Trophoblast cell (in vitro differentiated cells and primary cell): Measurements from ENCODE around the gene PNPO.

Experiments used
- DNase-seq, 2 donors: peaks; one replicate each; pipeline ENCODE4 v3.0.0-alpha.2; 2016
- H2AFZ ChIP-seq: 2 replicates; pipeline ENCODE4 v1.6.1; 2013; ENCODE audit warnings: low read length, moderate library complexity, mild to moderate bottlenecking; ENCODE audit not compliant: insufficient read depth, poor library complexity
- H2AK5ac ChIP-seq: 2 replicates; pipeline ENCODE4 v1.6.1; 2013; ENCODE audit warnings: mild to moderate bottlenecking, low read length
- H2BK120ac ChIP-seq: 2 replicates; pipeline ENCODE4 v1.6.1; 2013; ENCODE audit warnings: low read length, mild to moderate bottlenecking, moderate library complexity; ENCODE audit not compliant: insufficient read depth, poor library complexity
- H2BK12ac ChIP-seq: 2 replicates; pipeline ENCODE4 v1.6.1; 2013; ENCODE audit warnings: mild to moderate bottlenecking, low read length, moderate library complexity
- H2BK5ac ChIP-seq: 2 replicates; pipeline ENCODE4 v1.6.1; 2013; ENCODE audit warnings: low read length, low read depth, moderate library complexity, mild to moderate bottlenecking; ENCODE audit not compliant: poor library complexity
- H3K14ac ChIP-seq: 2 replicates; pipeline ENCODE4 v1.6.1; 2013; ENCODE audit warnings: mild to moderate bottlenecking, low read length
- H3K18ac ChIP-seq: 2 replicates; pipeline ENCODE4 v1.6.1; 2013; ENCODE audit warnings: mild to moderate bottlenecking, low read length
- H3K23ac ChIP-seq: 2 replicates; pipeline ENCODE4 v1.6.1; 2013; ENCODE audit warnings: low read length
- H3K27ac ChIP-seq: 2 replicates; pipeline ENCODE4 v1.5.1; 2013; ENCODE audit warnings: low read depth, mild to moderate bottlenecking, inconsistent platforms, low read length, moderate library complexity
- H3K27me3 ChIP-seq: 2 replicates; pipeline ENCODE4 v1.6.1; 2013; ENCODE audit warnings: inconsistent platforms, mild to moderate bottlenecking, low read length, moderate library complexity; ENCODE audit not compliant: insufficient read depth
- H3K36me3 ChIP-seq, 2 experiments: 1 replicate in 1 of 2; 2 replicates in 1 of 2; pipeline ENCODE4 v1.6.1; 2013; ENCODE audit warnings: low read length in 2 of 2, mild to moderate bottlenecking in 2 of 2, moderate library complexity in 1 of 2; ENCODE audit not compliant: insufficient read depth in 2 of 2, control insufficient read depth in 1 of 2
- H3K4ac ChIP-seq: 2 replicates; pipeline ENCODE4 v1.6.1; 2013; ENCODE audit warnings: low read depth, mild to moderate bottlenecking, low read length, moderate library complexity
- H3K4me1 ChIP-seq, 2 experiments: 1 replicate in 1 of 2; 2 replicates in 1 of 2; pipeline ENCODE4 v1.6.1; 2013; ENCODE audit warnings: low read length in 2 of 2, mild to moderate bottlenecking in 2 of 2, moderate library complexity in 1 of 2; ENCODE audit not compliant: insufficient read depth in 2 of 2, control insufficient read depth in 1 of 2
- H3K4me2 ChIP-seq: 2 replicates; pipeline ENCODE4 v1.6.1; 2013; ENCODE audit warnings: inconsistent platforms, mild to moderate bottlenecking, low read length, moderate library complexity
- H3K4me3 ChIP-seq: 2 replicates; pipeline ENCODE4 v1.5.1; 2013; ENCODE audit warnings: mild to moderate bottlenecking, low read depth, low read length, inconsistent platforms
- H3K79me1 ChIP-seq: one replicate; pipeline ENCODE4 v1.6.1; 2013; ENCODE audit warnings: low read length
- H3K79me2 ChIP-seq: 2 replicates; pipeline ENCODE4 v1.6.1; 2013; ENCODE audit warnings: low read length, mild to moderate bottlenecking; ENCODE audit not compliant: control insufficient read depth, insufficient read depth, poor library complexity
- H3K9ac ChIP-seq: 2 replicates; pipeline ENCODE4 v1.6.1; 2013; ENCODE audit warnings: mild to moderate bottlenecking, low read length
- H3K9me3 ChIP-seq: 2 replicates; pipeline ENCODE4 v1.6.1; 2013; ENCODE audit warnings: low read depth, mild to moderate bottlenecking, control low read depth, inconsistent platforms, low read length; ENCODE audit not compliant: insufficient read depth
- H4K12ac ChIP-seq: 2 replicates; pipeline ENCODE4 v1.6.1; 2013; ENCODE audit warnings: low read depth, mild to moderate bottlenecking, low read length, moderate library complexity
- H4K8ac ChIP-seq: 2 replicates; pipeline ENCODE4 v1.6.1; 2013; ENCODE audit warnings: low read depth, mild to moderate bottlenecking, low read length, moderate library complexity
- H4K91ac ChIP-seq: one replicate; pipeline ENCODE4 v1.6.1; 2013; ENCODE audit warnings: low read depth, mild to moderate bottlenecking, low read length, moderate library complexity
- WGBS: extraction: QIAGEN DNeasy Blood & Tissue Kit; methylation state at CpG from one replicate; pipeline ENCODE4 v1.1.7; 2013; ENCODE audit warnings: missing lambda C conversion rate; ENCODE audit not compliant: insufficient read length, insufficient coverage; ENCODE audit errors: extremely low coverage; 5-methylcytosine and 5-hydroxymethylcytosine counted together

PNPO gene

DNA sequence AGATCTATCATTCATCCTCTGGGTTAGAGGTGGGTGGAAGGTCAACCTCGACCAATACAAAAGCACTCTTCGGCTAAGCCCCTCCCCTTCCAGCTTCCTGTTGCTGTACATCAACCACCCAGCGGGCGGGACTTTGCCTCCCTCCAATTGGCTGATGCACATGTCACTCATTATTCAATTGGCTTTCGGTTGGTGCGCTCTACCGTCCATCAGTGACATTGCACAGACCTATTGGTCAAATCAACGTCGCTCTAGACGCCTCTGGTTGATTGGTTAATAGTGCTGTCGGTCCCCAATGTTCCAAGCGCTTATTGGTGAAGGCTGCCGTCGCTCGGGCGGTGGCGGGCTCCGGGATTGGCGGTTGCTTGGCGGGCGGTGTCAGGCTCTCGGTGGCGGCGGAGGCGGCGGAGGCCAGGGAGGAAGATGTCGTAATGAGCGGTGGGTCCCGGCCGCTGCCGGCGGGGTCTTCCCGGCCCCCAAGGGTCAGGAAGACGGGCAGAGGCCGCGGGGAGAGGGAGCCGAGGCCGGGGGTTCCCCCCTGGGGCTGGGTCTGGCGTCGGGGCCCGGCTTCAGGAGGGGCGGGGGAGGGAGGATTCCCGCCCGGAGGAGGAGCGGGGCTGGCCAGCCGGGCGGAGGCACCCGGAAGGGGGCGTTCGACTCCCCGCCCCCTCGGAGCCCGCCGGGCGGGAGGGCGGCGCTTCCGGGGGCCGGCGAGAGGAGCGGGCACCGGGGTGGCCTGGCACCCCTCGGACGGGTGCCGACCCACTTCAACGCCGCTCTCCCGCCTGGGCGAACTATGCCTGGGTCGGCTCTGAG is 45.3 kb upstream of the PNPO start, which contains the start of gene SP2:
SP2 (plus strand) TSS at position 381 of the 816 bp plus-strand sequence; CDS start at position 432, 51 bp downstream.
- no peaks in the 10 kb centered on the region for H3K9me3 ChIP-seq
- H3K36me3 ChIP-seq = no peaks in the 10 kb centered on the region
- H3K4me3 ChIP-seq = peak within 1 kb of the TSS; percentile 99
- peak within 1 kb of the TSS; percentile 94 for H3K4ac ChIP-seq
- H3K14ac ChIP-seq = peak within 1 kb of the TSS; percentile 98
- H4K12ac ChIP-seq = peak within 1 kb of the TSS; percentile 93
- no CpG with 5 or more reads among the region's 70 CpGs for WGBS
- H3K4me1 ChIP-seq = peaks cover 0 to 3% of the 10 kb centered on the region in 2 experiments
- H4K8ac ChIP-seq = peak within 1 kb of the TSS; percentile 98
- no peaks in the 10 kb centered on the region for H3K27me3 ChIP-seq
- peak; percentile 100 for DNase-seq
- H3K79me1 ChIP-seq = peaks cover 10% of the 10 kb centered on the region
- H2BK120ac ChIP-seq = peak within 1 kb of the TSS; percentile 81
- H2BK12ac ChIP-seq = no peak within 1 kb of the TSS
- peak within 1 kb of the TSS; percentile 94 for H2AK5ac ChIP-seq
- H3K23ac ChIP-seq = no peak within 1 kb of the TSS
- peak within 1 kb of the TSS; percentile 87 for H3K27ac ChIP-seq
- peak within 1 kb of the TSS; percentile 88 for H2BK5ac ChIP-seq
- H3K79me2 ChIP-seq = peaks cover 8% of the 10 kb centered on the region
- peak within 1 kb of the TSS; percentile 98 for H3K18ac ChIP-seq
- peak within 1 kb of the TSS; percentile 92 for H4K91ac ChIP-seq
- peak within 1 kb of the TSS; percentile 85 for H2AFZ ChIP-seq
- H3K4me2 ChIP-seq = peak within 1 kb of the TSS; percentile 99
- peak within 1 kb of the TSS; percentile 95 for H3K9ac ChIP-seq

DNA sequence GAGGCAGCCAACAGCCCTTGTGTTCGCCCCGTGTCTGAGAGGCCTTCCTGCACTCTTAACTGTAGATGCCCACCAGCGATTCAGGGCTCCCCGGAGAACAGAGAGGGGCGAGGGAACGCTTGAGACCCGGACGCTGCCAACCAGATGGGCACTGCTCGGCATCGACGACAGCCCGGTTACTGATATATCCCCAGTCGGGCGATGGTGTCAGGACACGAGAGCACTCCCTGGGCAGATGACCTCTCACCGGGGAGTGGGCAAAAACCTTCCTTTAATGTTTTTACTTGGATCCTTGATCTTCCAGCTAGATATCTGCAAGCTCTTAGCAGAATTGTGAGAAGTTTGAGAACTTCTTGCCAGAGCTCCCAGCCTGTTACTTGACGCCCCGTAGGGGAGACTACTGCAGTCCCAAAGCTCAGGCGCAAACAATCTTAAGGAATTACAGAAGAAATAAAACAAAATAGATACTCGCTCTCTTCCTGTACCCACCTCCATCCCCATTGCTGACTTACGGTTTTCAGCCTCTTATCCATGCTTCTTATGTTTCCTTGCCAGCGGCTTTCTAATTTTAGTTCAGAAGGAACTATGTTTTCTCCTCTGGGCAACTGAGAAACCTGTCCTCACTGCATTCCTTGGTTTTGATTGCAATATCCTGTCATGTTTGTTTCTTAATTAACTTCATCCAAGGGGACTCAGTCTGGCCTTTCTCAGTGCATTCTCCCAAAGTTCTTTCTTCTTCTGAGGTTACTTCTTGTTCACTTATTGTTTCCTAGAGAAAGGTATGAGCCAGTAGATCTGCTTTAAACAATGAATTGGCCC is 44.5 kb upstream of the PNPO start:
- Histone ChIP-seq H4K8ac (peak overlapping the region; percentile 98), H3K36me3 (no peaks in the 10 kb centered on the region), H3K9ac (peak overlapping the region; percentile 95), H3K4me2 (peak overlapping the region; percentile 99), H3K4ac (peak overlapping the region; percentile 94), H2AFZ (peak overlapping the region; percentile 85), H3K79me1 (peaks cover 10% of the 10 kb centered on the region), H3K4me1 (peaks cover 0 to 3% of the 10 kb centered on the region in 2 experiments), H3K23ac (no peak overlapping the region), H3K18ac (peak overlapping the region; percentile 98), H3K9me3 (no peaks in the 10 kb centered on the region), H3K14ac (peak overlapping the region; percentile 98), H2BK12ac (no peak overlapping the region), H3K4me3 (peak overlapping the region; percentile 99), H4K91ac (peak overlapping the region; percentile 92), H3K27ac (peak overlapping the region; percentile 48), H3K79me2 (peaks cover 8% of the 10 kb centered on the region), H4K12ac (peak overlapping the region; percentile 93), H3K27me3 (no peaks in the 10 kb centered on the region), H2BK5ac (peak overlapping the region; percentile 62), H2BK120ac (peak overlapping the region; percentile 81), H2AK5ac (peak overlapping the region; percentile 94)
- DNase-seq = peak in 1 of 2 donors; percentile 36
- WGBS = no CpG with 5 or more reads among the region's 22 CpGs

DNA sequence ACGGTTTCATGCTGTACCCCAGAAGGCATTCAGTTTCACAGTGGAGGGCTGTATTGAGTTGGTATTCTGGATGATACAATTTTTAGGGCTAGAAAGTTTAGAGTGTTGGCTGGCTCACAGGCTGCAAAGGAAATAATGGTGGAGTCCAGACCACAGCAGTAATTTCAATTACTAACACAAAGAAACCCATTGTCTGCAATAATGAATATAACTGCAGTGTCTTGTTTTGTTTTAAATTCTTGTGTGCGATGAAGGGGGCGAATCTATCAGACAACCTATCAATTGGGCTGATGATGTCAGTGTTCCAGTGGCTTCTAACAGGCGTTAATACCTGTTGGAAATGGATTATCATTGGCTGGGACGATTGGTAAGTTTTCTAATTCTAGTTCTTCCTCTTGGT is 43.8 kb upstream of the PNPO start:
- H4K8ac ChIP-seq = no peak overlapping the region
- no peaks in the 10 kb centered on the region for H3K27me3 ChIP-seq
- H2AFZ ChIP-seq = no peak overlapping the region
- H3K4ac ChIP-seq = no peak overlapping the region
- no peak overlapping the region for H2BK12ac ChIP-seq
- H3K79me1 ChIP-seq = peaks cover 10% of the 10 kb centered on the region
- no peak overlapping the region for H2AK5ac ChIP-seq
- no peak overlapping the region for H4K12ac ChIP-seq
- H4K91ac ChIP-seq = no peak overlapping the region
- no peak overlapping the region for H3K9ac ChIP-seq
- H3K4me1 ChIP-seq = peaks cover 0 to 3% of the 10 kb centered on the region in 2 experiments
- H3K23ac ChIP-seq = no peak overlapping the region
- WGBS = no CpG with 5 or more reads among the region's 5 CpGs
- peak overlapping the region; percentile 17 for H3K4me2 ChIP-seq
- peaks cover 8% of the 10 kb centered on the region for H3K79me2 ChIP-seq
- H3K36me3 ChIP-seq = no peaks in the 10 kb centered on the region
- no peak overlapping the region for H3K27ac ChIP-seq
- no peak overlapping the region for H3K4me3 ChIP-seq
- H2BK120ac ChIP-seq = no peak overlapping the region
- no peak for DNase-seq
- H3K18ac ChIP-seq = no peak overlapping the region
- H3K14ac ChIP-seq = no peak overlapping the region
- H2BK5ac ChIP-seq = no peak overlapping the region
- H3K9me3 ChIP-seq = no peaks in the 10 kb centered on the region

DNA sequence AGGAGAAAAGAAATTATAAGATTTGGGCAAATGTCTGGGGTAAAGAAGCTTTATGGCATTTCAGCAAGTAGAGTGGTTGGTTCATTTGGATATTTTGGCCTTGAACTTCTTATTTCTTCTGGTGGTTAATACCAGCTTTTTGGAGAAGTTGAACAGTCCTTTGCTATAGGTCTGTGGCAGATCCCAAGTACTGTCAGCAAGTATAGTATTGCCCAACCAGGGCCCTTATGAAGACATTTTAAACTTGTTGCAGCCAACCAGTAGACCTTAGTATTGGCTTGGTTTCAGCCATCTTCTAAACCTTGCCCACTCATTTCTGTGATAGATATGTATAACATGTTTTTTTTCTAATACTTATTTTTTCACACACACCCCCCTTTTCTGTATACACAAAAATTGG is 43.1 kb upstream of the PNPO start:
- Histone ChIP-seq H3K4me2 (no peak overlapping the region), H3K79me2 (peaks cover 8% of the 10 kb centered on the region), H4K91ac (no peak overlapping the region), H3K27me3 (no peaks in the 10 kb centered on the region), H2AK5ac (no peak overlapping the region), H3K23ac (no peak overlapping the region), H3K79me1 (peaks cover 10% of the 10 kb centered on the region), H3K9me3 (no peaks in the 10 kb centered on the region), H2BK120ac (no peak overlapping the region), H3K14ac (no peak overlapping the region), H3K18ac (no peak overlapping the region), H2BK5ac (no peak overlapping the region), H3K36me3 (no peaks in the 10 kb centered on the region), H2AFZ (no peak overlapping the region), H2BK12ac (no peak overlapping the region), H3K27ac (no peak overlapping the region), H4K8ac (no peak overlapping the region), H3K4me3 (no peak overlapping the region), H4K12ac (no peak overlapping the region), H3K4me1 (peaks cover 0 to 3% of the 10 kb centered on the region in 2 experiments), H3K4ac (no peak overlapping the region), H3K9ac (no peak overlapping the region)
- peak in 1 of 2 donors; percentile 11 for DNase-seq
